ENCODE results near the gene APOM. TPM values are rescaled to one million over a fixed set of nuclear protein-coding genes. Genes with fewer than 3 reads are reported as not detected.

The APOM gene
- total and polyA plus RNA-seq, 2 of the 4 experiments (the other 2 are of a cell fraction): 1.4 to 3.8 TPM

DNA sequence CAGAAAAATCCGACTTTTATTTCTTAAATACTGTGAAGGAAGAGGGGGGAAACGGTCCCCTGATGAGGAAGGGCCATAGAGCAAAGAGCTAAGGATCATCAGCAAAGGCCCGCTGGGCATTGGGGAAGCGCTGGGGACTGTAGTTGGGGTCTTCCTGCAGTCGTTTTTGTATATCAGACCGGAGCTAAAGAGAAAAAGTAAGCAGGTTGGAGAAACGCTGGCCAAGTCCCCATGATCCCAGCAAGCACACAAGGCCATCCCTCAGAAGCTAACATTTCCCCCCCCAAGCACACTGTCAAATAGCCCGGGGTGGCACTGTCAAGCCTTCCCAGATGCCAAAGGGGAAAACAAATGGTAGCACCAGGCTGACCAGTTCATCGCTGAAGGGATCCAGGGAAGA lies 16.7 kb upstream of the APOM start:
- Histone ChIP-seq H4K20me1 (ENCODE audit: insufficient read depth, low read length) (peaks cover 16% of the 10 kb centered on the region), H3K23ac (ENCODE audit: low read depth, low read length) (no peak overlapping the region), H3K18ac (ENCODE audit: low read depth, low read length) (no peak overlapping the region), H2BK120ac (ENCODE audit: low read depth, low read length) (no peak overlapping the region), H2AK9ac (replicated peaks; ENCODE audit: low read depth, low read length, poor library complexity) (peak overlapping the region; percentile 71), H3K4ac (ENCODE audit: low read depth, low read length) (no peak overlapping the region), H3K9me1 (ENCODE audit: insufficient read depth, low read length) (no peaks in the 10 kb centered on the region), H2BK15ac (ENCODE audit: low read depth, low read length) (no peak overlapping the region), H3K4me1 (ENCODE audit: control insufficient read depth, insufficient read depth, low read length) (no peaks in the 10 kb centered on the region; the same call in 1 of the 2 replicates), H2BK5ac (ENCODE audit: low read depth, low read length, poor library complexity, severe bottlenecking) (no peak overlapping the region), H3K9me3 (ENCODE audit: control insufficient read depth, insufficient read depth, low read length) (no peaks in the 10 kb centered on the region), H3K14ac (replicated peaks; ENCODE audit: low read depth, low read length) (no peak overlapping the region), H3K9ac (ENCODE audit: low read depth, low read length) (no peak overlapping the region), H4K5ac (ENCODE audit: low read depth, low read length) (no peak overlapping the region), H3K27me3 (ENCODE audit: control insufficient read depth, insufficient read depth, low read length) (no peaks in the 10 kb centered on the region), H3K4me2 (ENCODE audit: low read depth, low read length) (no peak overlapping the region), H4K8ac (ENCODE audit: low read depth in 2 of 2, low read length in 2 of 2) (no peak overlapping the region), H3K36me3 (ENCODE audit: control insufficient read depth, insufficient read depth, low read length) (peaks cover 81% of the 10 kb centered on the region), H3K56ac (ENCODE audit: extremely low read depth, insufficient read depth, low read length) (no peak overlapping the region), H2AK5ac (ENCODE audit: low read depth, low read length) (no peak overlapping the region), H2AFZ (replicated peaks; ENCODE audit: low read length, poor library complexity) (no peak overlapping the region), H3K4me3 (ENCODE audit: insufficient read depth, low read depth, low read length) (no peak overlapping the region), H3K79me1 (ENCODE audit: low read depth in 1 of 2, low read length in 2 of 2) (peaks cover 18 to 21% of the 10 kb centered on the region in 2 experiments), H2BK20ac (ENCODE audit: low read depth, low read length) (no peak overlapping the region), H3K27ac (ENCODE audit: insufficient read depth, low read length) (no peak overlapping the region), H4K91ac (ENCODE audit: insufficient read depth, low read depth, low read length) (no peak overlapping the region)
- dilution Hi-C loops (cut with HindIII; ENCODE audit: low sequenced_read_pairs, unreplicated experiment): no loop called here
- TF ChIP-seq CHD1 (IDR thresholded peaks at IDR 0.05; ENCODE audit: low read depth, low read length): no peak
- peak; percentile 20; the same call in 1 of the 2 replicates for TF ChIP-seq POLR2A (IDR thresholded peaks at IDR 0.05; ENCODE audit: low read depth, low read length)
- TF ChIP-seq MAZ (IDR thresholded peaks at IDR 0.05; ENCODE audit: borderline replicate concordance, low read depth, low read length): no peak
- TF ChIP-seq, protein P1, sequence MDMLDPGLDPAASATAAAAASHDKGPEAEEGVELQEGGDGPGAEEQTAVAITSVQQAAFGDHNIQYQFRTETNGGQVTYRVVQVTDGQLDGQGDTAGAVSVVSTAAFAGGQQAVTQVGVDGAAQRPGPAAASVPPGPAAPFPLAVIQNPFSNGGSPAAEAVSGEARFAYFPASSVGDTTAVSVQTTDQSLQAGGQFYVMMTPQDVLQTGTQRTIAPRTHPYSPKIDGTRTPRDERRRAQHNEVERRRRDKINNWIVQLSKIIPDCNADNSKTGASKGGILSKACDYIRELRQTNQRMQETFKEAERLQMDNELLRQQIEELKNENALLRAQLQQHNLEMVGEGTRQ (IDR thresholded peaks at IDR 0.05; ENCODE audit: low read depth, low read length): no peak
- TF ChIP-seq SMC3 (IDR thresholded peaks at IDR 0.05; ENCODE audit: low read depth, low read length): no peak
- no peak for TF ChIP-seq NFE2L2 (IDR thresholded peaks at IDR 0.05; ENCODE audit: low read depth, low read length)
- intact Hi-C loops (cut with micrococcal nuclease): no loop called here
- in situ Hi-C loops (cut with MboI; ENCODE audit: low sequenced_read_pairs): no loop called here
- ATAC-seq (ENCODE audit: low read depth) (no peak), DNase-seq (no peak)
- WGBS, 2 experiments (ENCODE audit: extremely low coverage in 2 of 2, insufficient read length in 1 of 2): 80% methylated on average over 3 of the region's 9 CpGs; no CpG with 5 or more reads in 1 of the 2 experiments
- BruUV-seq (replicated peaks): no TSS peak
- POLR2A ChIA-PET (ENCODE audit: unreplicated experiment): interaction anchor here (0.7 to 1.3 kb wide), 2 partner anchors 22 to 68 kb away, joined by 3 to 5 read pairs; partner anchors contain the start of gene C6orf47
- CTCF ChIA-PET: no interaction called here

All from IMR-90 (cell line).